Dedifferentiated amniotic fluid mesenchymal stem cell (primary cell): ENCODE results near the gene INSC.

ENCODE experiments used
- DNase-seq: peaks from one replicate; pipeline ENCODE4 v3.0.0-alpha.2; 2016; ENCODE audit errors: extremely low spot score

Gene INSC

GRCh38 chr11:15291885-15292284, 177.2 kb downstream of the INSC start:
- no peak for DNase-seq

- DNase-seq, result no peak
Observed at GRCh38 chr11:15293975-15294620, 179.4 kb downstream of the INSC start.

GRCh38 chr11:15295695-15296094, 181.0 kb downstream of the INSC start:
- no peak for DNase-seq
